HG03469 (cell line): ENCODE data around the gene COX6B2.

ENCODE experiments used
- ATAC-seq: cut with Tn5 transposase; IDR thresholded peaks from one replicate; pipeline ENCODE4 v1.9.1; 2021; ENCODE audit warnings: mild to moderate bottlenecking, moderate library complexity, moderate number of reproducible peaks; ENCODE audit not compliant: unreplicated experiment

The COX6B2 gene

DNA sequence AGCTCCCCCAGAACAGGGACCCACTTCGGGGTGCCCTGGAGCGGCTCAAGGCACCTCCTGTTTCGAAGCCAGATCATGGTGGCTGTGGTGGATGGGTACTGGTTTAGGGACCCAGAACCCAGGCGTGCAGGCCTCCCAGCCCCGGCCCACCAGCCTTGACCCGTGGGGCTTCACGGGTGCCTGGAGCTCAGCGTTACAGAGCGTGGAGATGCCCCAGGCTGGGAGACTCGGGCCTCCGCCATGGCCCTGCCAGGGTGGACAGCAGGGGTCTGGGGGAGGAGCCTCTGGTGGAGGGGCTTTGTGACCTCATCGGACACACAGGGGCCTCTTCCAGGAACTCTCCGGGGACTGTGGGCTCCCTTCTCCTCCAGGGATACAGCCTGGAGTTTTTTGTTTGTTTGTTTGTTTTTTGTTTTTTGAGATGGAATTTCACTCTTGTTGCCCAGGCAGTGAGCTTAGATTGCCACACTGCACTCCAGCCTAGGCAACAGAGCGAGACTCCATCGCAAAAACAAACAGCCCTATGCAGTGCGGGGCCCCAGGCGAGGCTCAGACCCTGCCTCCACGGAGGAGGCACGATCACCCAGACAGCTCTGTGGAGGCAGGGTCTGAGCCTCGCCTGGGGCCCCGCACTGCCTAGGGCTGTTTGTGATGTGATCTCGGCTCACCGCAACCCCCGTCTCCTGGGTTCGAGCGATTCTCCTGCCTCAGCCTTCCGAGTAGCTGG is 8.6 kb upstream of the COX6B2 start, which contains the start of gene GARIN5B:
Gene GARIN5B (minus strand): TSS at position 271 of the 727 bp plus-strand sequence. CDS start 194 bp downstream, at position 77.
- no peak for ATAC-seq

DNA sequence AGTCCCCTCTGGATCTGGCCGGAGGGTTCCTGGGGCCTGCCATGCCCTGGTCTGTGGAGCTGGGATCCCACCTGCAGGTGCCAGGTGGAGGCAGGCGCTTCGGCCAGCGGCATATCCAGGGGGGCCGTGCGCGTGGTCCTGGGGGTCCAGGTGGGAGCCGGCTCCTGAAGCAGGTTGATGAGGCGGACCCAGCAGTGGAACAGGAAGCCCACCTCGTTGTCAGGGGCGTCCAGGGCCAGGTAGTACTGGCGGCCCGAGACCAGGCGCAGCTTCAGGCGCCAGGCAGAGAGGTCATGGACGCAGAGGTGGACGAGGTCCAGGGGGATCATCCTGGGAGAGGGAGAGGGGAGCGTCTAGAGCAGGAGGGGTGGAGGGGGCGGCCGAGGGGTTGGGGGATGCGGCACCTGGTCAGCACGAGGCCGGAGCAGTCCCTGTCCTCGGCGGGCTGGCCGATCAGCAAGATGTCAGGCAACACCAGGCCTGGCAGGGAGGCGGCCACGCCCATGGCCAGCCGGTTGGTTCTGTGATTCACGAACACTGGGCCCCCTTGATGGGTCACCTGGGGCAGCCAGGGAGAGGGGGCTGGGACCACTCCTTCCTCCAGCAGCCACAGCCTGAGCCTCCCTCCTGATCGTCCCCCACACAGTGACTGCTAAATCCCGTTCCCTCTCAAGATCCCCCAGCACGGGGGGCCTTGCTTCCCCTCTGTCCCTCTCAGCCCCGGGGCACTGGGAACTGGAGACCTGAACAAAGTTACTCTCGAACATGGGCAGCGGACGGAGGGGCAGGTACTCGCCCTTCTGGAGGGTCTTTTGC is 7.9 kb upstream of the COX6B2 start:
- ATAC-seq = no peak

DNA sequence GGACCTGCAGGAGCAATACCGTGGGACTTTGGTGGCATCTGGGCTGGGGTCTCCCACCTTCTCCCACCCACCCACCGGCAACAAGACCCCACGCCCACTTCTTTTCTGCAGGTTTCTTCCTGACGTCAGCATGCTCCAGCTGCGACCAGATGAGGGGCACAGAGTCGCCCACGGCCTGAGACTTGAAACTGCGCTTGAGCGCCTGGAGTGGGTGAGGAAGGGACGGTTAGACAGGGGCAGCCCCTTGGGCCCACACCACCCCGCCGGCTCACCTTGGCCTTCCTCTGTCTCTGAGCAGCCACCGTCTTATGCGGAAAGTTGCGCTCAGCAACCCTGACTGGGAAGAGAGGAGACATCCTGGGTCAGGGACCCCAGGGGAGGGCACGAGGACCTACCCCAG is 6.4 kb upstream of the COX6B2 start:
- no peak for ATAC-seq

DNA sequence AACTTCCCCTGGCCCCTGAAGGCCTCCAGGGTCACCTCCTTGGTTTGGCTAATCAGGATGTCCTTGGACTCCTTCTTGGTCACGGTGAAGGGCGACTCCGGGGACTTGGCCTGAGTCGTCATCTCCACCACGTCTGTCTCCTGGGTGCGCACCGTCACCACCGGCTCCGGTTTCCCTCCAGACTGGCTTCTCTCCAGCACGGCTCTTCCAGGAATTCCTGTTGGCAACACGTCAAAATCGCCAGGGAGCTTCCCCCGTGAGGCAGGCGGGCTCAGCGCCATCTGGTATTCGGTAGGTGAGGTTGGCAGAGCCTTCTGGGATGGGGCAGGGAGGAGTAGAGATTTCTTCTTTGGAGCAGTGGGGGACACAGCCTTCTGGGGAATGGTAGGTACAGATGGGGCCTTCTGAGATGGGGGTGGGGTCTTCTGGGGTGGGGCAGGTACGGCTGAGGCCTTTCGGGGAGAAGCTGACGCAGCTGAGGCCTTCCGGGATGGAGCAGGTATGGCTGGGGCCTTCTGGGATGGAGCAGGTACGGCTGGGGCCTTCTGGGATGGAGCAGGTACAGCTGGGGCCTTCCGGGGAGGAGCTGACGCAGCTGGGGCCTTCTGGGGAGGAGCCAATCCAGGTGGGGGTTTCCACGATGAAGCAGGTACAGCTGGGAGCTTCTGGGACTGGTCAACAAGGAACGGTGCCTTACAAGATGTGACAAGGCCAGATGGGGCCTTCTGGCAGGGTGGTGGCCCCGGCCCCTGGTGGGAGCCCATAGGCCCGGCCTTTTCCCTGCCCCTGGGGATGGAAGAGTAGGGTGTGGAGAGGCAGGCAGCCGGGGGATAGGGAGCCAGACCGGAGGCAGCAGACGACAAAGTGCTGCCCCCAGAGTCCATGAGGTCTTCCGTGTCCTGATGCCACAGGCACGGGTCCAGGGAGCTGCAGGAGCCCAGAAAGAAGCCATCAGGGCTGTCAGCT is 4.7 kb upstream of the COX6B2 start:
- ATAC-seq = no peak

GRCh38 chr19:55358493-55358892 is 4.0 kb upstream of the COX6B2 start:
- ATAC-seq = no peak

GRCh38 chr19:55355213-55355821 is 798 bp upstream of the COX6B2 start:
- no peak for ATAC-seq

DNA sequence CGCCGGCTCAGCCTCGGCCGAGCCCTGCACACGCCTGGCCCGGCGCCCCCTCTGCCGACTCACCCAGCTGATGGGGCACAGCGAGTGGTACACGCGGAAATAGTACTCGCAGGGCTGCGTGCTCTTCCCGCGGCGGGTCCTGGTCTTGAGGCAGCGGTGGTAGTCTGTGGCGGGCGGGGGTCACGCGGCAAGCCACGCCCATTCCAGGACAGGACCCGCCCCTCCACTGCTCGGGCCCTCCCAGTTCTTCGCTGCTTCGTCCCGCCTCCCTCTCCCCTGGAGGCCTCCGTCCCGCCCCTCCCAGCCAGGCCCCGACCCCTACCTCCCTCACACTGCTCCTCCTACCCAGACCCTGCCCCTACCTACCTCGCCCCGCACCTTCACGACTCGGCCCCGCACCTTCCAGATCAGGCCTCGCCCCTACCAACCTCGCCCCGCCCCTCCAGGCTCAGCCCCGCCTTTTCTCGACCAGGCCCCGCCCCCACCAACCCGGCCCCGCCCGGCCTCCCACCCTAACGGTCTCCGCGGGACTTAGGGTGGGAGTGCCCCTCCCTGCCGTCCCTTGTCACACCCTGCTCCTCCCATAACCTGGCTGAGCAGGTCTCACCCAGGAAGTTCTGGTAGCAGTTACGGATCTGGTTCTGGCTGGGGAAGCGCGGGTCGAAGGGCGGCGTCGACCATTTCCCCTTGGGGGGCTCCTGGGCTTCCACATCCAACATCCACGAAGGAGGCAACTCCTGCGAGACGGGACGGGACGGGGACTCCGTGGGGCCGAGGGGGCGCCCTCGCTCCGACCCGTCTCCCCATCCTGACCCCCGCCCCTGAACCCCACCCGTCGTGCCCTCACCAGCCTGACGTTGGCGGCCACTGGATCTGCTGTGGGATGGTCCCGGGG is 469 bp downstream of the COX6B2 start:
- no peak for ATAC-seq

DNA sequence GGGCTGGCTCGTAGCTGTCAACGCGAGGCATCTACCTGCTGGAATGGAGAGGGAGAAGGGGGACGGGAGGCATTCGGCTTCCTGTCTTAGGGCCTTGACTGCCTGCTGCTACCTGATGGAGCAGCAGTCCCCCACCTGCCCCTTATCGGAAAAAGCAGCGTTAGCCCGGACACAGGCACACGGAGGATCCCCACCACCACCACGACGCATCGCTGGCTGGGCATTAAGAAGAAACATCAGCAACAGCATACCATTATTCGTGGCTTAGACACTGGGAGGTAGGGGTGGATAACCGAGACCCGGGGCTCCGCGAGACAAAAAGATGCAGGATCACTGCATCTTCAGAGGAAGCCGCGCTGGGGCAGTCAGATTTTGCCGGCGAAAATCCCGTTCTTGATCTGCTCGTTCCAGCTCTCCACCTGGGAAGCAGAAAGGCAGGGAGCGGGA is 1.1 kb downstream of the COX6B2 start:
- no peak for ATAC-seq

GRCh38 chr19:55352549-55353145 is 1.9 kb downstream of the COX6B2 start:
- ATAC-seq = no peak

DNA sequence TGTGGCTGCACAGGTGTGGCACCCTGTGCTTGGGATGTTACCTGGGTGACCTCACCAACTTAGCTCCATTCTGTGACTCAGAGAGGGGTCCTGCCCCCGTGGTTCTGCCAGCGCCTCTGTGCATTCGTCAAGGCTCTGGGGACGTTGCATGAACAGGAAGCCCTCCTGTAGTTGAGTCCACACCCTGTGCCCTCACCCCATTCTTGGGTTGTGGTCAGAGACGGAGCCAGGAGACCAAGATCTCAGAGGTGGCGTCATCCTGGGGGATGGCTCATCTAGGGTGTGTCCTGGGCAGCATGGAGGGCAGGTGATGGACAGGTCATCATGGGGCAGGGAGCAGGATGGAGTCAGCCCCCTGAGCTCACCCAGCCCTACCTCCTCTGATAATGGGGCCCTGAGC is 2.5 kb downstream of the COX6B2 start:
- no peak for ATAC-seq

DNA sequence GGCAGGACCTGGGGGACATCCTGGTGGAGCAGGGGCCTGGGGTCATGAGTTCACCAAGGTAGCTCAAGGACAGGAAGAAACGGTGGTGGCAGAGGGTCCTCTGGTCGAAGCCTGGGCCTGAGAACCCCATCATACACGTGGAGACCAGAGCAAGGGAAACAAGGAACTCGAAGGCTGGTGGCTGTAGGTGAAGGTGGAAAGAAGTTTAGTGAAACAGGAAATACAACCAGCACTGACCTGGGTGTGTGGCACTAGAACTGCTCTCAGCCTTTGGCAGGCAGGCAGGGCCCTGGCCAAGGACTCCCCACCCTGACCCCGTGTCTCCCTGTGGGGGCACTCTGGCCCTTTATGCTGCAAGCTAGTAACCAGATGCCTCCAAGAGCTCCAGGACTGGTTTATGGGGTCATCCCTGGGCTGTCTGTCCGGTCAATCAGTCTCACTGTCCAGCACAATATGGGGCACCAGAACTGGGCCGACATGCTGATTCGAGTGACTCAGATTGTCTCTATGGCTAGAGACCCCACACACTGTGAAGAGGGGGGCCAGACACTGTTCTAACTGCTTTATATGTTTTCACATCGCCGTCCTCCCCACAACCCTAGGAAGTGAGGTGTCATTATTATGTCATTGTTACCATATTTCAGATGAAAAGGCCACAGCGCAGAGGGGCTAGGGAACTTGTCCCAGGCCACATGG is 3.8 kb downstream of the COX6B2 start:
- ATAC-seq = no peak

DNA sequence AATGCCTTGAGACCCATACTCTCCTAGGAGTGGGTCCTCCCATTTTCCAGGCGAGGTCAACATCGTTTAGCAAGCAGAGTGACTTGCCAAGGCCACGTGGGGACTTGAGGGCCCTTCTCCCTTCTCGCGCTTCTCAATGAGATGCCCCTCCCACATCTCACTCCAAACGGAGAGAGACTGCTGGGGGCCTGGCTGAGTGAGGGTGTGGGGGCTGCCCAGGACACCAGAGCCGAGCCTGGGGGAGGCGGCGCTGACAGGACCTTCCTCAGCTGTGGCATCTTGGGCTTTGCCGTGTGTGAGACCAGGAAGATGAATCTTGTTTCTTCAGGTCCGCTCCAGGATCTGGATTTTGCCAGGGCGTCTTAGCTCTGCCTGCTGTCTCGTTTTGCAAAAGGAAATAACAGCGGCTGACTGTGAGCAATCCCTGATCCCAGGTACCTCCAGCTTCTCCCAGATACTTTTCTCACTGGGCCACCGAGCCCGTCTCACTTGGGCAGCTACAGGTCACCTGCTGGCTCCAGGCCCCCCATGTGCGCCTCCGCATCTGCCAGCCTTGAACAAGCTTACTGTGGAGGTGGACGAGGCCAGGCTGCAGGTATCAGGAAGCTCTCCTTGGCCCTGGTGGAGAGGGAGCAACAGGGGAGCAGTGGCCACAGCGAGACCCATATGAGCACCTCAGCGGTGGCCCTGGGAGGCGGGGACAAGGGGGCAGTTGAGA is 6.0 kb downstream of the COX6B2 start:
- ATAC-seq = no peak

- no peak for ATAC-seq
Observed at GRCh38 chr19:55347442-55348009, 7.0 kb downstream of the COX6B2 start.

DNA sequence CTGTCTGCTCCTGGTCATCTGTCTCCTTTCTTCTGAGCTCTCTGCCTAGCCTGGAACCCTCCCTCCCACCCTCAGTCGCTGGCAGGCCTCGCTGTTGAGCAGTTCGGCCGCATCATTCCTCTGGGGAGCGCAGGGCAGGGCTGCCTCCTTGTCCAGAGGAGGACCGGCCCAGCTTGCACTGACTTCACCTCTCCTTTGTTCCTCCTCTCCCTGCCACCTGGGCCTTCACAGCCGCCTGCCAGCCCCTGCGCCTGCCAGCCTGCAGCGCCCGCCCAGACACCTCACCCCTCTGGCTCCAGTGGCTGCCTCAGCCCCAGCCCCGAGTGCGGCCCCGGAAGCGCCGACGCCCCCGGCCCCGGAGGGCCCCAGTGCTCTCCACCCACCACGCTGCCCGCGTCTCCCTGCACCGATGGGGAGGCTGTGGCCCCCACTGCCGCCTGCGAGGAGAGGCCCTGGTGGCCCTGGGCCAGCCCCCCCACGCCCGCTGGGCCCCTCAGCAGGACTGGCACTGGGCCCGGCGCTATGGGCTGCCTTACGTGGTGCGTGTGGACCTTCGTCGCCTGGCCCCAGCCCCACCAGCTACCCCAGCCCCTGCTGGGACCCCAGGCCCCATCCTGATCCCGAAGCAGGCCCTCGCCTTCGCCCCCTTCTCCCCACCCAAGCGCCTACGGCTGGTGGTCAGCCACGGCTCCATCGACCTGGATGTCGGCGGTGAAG is 7.6 kb downstream of the COX6B2 start:
- no peak for ATAC-seq

DNA sequence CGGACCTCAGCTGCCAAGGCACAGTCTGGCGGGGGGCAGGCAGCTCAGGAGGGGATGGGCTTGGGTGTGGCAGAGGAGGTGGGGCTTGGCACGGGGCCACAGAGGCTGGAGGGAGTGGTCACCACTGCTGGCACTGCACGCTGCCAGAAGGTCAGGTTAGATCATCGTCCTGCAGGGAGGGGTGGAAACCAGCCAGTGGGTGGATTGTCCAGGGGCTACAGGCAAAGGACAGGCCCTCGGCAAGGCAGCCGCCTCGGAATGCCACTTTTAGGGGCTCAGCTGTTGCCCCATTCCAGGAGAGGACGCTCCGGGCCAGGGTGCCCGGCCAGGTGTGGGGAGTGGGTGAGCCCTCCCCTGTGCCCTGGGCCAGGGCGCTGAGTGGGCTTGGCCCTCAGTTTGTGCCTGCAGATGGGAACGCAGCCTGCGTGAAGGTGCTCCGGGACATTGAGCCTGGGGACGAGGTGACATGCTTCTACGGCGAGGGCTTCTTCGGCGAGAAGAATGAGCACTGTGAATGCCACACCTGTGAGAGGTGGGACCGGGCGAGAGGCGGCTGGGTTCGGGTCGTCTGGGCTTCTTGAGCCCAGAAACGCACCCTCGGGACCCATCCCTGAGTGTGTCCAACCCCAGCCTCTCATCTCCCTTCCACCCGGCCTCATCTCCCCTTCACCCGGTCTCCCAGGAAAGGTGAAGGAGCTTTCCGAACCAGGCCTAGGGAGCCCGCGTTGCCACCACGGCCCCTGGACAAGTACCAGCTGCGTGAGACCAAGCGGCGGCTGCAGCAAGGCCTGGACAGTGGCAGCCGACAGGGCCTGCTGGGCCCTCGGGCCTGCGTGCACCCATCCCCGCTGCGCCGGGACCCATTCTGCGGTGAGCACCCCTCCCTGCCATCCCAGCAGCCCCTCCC is 8.4 kb downstream of the COX6B2 start:
- ATAC-seq = no peak
